Astrocyte (in vitro differentiated cells and primary cell): ENCODE data around the gene LTBP2.

Experiments
- CTCF ChIP-seq: IDR thresholded peaks from 2 replicates; pipeline ENCODE4 v1.5.1; 2011; ENCODE audit warnings: low read depth, mild to moderate bottlenecking, inconsistent platforms, low read length, moderate library complexity; ENCODE audit not compliant: insufficient read depth
- EZH2 ChIP-seq: IDR thresholded peaks from 2 replicates; pipeline ENCODE4 v1.6.1; 2012; ENCODE audit warnings: mild to moderate bottlenecking, low read length, inconsistent platforms; ENCODE audit not compliant: insufficient read depth

- no peak for TF ChIP-seq CTCF
- TF ChIP-seq EZH2: no peak
Measured at GRCh38 chr14:74527736-74528280, 84.2 kb downstream of the LTBP2 start.
